Breast epithelium (tissue), 3 donors: Measurements from ENCODE around the gene PRKX.

Experiments
- POLR2A ChIP-seq: fragments of 450-650 bp; IDR thresholded peaks from one replicate; pipeline ENCODE4 v1.6.1; 2016; ENCODE audit warnings: antibody characterized with exemption, mild to moderate bottlenecking, moderate library complexity
- POLR2AphosphoS5 ChIP-seq, 3 donors: sonication (generic); formaldehyde crosslinking; IDR thresholded peaks; one replicate each; pipeline ENCODE4 v1.6.1; 2017; ENCODE audit warnings: antibody characterized with exemption in 3 of 3
- TF ChIP-seq, protein P1 (sequence below), 3 donors: fragments of 450-650 bp; IDR thresholded peaks; one replicate each; pipeline ENCODE4 v1.5.1; 2016 to 2017; ENCODE audit warnings: antibody characterized with exemption in 3 of 3, mild to moderate bottlenecking in 3 of 3, moderate library complexity in 3 of 3

DNA sequence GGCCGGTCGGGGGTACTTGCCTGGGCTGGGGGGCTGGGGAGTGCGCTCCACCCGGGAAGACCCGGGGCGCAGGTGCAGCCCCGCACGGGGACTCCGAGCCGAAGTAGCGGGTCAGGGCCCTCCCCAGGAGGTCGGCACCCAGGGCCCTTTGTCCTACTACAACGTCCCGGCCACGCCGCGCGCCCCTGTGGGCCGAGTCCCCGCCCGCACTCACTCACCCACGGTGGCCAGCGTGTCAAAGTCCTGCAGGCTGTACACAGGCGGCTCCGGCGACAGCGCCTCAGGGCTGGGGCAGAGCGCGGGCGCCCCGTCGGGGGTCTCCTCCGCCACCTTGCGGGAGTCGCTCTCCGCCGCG lies 602 bp downstream of the PRKX start:
- TF ChIP-seq, protein P1, sequence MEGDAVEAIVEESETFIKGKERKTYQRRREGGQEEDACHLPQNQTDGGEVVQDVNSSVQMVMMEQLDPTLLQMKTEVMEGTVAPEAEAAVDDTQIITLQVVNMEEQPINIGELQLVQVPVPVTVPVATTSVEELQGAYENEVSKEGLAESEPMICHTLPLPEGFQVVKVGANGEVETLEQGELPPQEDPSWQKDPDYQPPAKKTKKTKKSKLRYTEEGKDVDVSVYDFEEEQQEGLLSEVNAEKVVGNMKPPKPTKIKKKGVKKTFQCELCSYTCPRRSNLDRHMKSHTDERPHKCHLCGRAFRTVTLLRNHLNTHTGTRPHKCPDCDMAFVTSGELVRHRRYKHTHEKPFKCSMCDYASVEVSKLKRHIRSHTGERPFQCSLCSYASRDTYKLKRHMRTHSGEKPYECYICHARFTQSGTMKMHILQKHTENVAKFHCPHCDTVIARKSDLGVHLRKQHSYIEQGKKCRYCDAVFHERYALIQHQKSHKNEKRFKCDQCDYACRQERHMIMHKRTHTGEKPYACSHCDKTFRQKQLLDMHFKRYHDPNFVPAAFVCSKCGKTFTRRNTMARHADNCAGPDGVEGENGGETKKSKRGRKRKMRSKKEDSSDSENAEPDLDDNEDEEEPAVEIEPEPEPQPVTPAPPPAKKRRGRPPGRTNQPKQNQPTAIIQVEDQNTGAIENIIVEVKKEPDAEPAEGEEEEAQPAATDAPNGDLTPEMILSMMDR (IDR thresholded peaks at IDR 0.05): no peak
- TF ChIP-seq POLR2AphosphoS5 (IDR thresholded peaks at IDR 0.05): no peak
- TF ChIP-seq POLR2A: no peak
